Spleen (tissue), 7 donors: ENCODE data around the gene GPR156.

ENCODE experiments used
- POLR2A ChIP-seq, 3 donors: fragments of 450-650 bp; IDR thresholded peaks; one replicate each; pipeline ENCODE4 v1.5.1; 2017; ENCODE audit warnings: antibody characterized with exemption in 3 of 3, mild to moderate bottlenecking in 1 of 3
- TF ChIP-seq, protein P1 (sequence below), 11 experiments: fragments of 200-600 bp in 7 of 11; fragments of 450-650 bp in 4 of 11; sonication (generic) in 4 of 11; IDR thresholded peaks in 8 of 11; conservative IDR thresholded peaks in 3 of 11; 1 replicate in 7 of 11; 2 replicates in 4 of 11; pipeline versions ENCODE4 v1.4.0 to v1.8.0; 2016 to 2021; ENCODE audit warnings: antibody characterized with exemption in 11 of 11, inconsistent platforms in 4 of 11, mild to moderate bottlenecking in 1 of 11
- donor health status: DM: no; HTN: no; CAD: no; lungs with moderate emphysema.
- donor health status: DM: no; HTN: no; CAD: no.
- donor health status: DM: no; HTN: no; CAD: no.

DNA sequence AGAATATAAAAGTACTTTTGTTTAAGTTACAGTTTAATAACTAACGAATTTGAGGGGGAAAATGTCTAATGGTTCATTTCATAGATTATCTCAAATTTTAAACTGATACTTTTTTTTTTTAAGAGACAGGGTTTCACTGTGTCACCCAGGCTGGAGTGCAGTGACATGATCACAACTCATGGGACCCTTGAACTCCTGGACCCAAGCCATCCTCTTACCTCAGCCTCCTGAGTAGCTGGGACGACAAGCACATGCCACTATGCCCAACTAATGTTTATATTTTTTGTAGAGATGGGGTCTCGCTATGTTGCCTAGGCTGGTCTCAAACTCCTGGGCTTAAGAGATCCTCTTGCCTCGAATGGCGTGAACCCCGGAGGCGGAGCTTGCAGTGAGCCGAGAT is 47.6 kb upstream of the GPR156 start:
- TF ChIP-seq POLR2A (IDR thresholded peaks at IDR 0.05) = no peak
- TF ChIP-seq, protein P1, sequence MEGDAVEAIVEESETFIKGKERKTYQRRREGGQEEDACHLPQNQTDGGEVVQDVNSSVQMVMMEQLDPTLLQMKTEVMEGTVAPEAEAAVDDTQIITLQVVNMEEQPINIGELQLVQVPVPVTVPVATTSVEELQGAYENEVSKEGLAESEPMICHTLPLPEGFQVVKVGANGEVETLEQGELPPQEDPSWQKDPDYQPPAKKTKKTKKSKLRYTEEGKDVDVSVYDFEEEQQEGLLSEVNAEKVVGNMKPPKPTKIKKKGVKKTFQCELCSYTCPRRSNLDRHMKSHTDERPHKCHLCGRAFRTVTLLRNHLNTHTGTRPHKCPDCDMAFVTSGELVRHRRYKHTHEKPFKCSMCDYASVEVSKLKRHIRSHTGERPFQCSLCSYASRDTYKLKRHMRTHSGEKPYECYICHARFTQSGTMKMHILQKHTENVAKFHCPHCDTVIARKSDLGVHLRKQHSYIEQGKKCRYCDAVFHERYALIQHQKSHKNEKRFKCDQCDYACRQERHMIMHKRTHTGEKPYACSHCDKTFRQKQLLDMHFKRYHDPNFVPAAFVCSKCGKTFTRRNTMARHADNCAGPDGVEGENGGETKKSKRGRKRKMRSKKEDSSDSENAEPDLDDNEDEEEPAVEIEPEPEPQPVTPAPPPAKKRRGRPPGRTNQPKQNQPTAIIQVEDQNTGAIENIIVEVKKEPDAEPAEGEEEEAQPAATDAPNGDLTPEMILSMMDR (IDR thresholded peaks at IDR 0.05 in 8 of 11, conservative IDR thresholded peaks at IDR 0.05 in 3 of 11) = no peak
